HCEC 1CT (cell line): ENCODE measurements around the gene TCP11L1.
A peak's percentile ranks its signal among the peaks of the same experiment; 100 is the strongest.
"Not testable (repeated sequence)": the region's sequence is repeated elsewhere in the genome, so short reads cannot be mapped to it uniquely, and the experiment has no call there.

Experiments used
- DNase-seq: peaks from one replicate; pipeline ENCODE4 v3.0.0-alpha.2; 2017

The TCP11L1 gene, protein sequence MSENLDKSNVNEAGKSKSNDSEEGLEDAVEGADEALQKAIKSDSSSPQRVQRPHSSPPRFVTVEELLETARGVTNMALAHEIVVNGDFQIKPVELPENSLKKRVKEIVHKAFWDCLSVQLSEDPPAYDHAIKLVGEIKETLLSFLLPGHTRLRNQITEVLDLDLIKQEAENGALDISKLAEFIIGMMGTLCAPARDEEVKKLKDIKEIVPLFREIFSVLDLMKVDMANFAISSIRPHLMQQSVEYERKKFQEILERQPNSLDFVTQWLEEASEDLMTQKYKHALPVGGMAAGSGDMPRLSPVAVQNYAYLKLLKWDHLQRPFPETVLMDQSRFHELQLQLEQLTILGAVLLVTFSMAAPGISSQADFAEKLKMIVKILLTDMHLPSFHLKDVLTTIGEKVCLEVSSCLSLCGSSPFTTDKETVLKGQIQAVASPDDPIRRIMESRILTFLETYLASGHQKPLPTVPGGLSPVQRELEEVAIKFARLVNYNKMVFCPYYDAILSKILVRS

DNA sequence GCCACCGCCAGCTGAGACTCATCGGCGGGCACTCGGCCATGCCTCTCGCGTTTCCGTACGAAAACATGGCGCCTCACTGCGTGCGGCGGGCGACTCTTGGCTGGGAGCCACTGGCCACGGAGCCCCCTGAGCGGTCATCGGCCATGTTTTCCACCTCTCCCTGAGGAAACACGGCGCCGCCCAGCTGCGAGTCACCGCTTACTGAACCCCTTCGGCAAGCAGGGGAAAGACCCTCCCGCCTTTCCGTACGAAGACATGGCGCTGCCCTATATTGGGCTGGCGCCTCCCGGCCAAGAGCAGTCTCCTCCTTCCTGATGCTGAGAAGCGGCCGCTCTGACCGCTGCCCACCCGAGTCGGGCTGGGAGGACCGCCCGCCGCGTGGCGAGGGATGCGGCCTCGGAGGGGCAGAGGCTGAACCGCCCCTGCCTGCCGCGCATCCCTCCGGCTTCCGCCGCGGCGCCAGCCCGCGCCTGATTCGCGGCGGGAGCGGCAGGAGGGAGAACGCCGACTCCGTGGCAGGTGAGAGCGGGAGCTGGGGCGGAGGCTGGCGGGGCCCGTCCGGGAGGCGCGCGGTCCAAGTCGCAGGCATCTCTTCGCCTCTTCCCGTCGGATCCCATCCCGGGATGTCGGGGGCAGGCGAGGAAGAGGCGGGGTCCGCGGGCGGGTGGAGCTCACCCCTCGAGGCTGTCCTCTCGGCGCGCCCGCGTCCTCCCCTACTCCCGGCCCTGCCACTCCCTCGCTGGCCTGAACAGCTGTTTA, at the start of gene TCP11L1:
Gene TCP11L1 (plus strand): TSS at position 299 of the 759 bp plus-strand sequence. CDS start 4,202 bp downstream, outside the sequence.
- peak; percentile 93 for DNase-seq

DNA sequence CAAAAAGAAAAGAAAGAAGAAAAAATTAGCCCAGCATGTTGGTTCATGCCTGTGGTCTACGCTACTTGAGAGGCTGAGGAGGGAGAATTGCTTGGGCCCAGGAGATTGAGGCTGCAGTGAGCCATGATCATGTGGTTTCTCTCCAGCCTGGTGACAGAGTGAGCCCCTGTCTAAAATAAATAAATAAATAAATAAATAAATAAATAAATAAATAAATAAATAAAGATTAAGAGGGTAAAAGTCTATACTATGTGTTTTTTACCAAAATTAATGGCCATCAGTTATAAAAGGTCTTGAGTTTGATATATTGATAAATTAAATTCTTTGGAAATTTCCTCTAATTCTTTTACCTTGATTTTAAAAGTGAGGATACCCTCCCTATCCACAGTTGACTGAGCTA, 48.9 kb upstream of the TCP11L1 start:
- DNase-seq, result no peak

DNA sequence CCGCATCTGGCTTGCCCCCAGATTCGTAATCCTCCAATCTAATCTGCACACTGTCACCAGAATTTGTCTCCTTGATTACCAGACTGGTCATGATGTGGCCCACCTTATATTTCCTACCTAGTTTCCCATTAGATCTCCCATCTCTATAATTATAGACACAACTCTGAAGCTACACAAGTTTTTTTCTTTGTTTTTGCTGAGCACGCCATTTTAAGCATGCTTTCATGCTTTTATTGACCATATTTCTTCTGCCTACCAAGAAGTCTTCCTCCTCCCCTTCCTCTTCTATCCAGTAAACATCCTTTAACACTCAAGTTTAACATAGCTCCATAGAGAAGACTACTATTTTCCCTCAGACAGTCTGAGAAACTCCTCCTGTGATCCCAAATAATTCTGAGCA, 47.9 kb upstream of the TCP11L1 start:
- no peak for DNase-seq

DNA sequence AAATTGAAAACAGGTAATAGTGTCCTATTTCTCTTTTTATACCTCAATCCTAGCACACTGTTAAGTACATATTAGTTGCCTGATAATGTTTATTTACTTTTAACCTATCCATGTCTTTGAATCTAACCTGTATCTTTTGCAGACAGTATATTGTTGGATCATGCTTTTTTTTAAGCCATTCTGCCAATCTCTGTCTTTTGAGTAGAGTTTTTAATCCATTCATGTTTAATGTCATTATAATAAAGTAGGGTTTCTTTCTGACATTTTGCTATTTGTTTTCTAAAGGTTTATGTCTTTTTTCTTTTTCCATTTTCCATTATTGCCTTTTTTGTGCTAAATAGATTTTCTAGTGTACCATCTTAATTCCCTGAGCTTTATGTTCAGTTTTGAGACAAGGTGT, 47.5 kb upstream of the TCP11L1 start:
- no peak for DNase-seq

DNA sequence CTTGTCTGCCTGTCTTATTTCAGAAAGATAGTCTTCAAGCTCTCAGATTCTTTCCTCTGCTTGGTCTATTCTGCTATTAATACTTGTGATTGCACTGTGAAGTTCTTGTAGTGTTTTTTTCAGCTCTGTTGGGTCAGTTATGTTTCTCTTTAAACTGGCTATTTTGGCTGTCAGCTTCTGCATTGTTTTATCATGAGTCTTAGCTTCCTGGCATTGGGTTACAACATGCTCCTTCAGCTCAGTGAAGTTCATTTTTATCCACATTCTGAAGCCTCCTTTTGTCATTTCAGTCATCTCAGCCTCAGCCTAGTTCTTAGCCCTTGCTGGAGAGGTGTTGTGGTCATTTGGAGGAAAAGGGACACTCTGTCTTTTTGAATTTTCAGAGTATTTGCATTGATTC, 39.2 kb upstream of the TCP11L1 start:
- peak; percentile 73 for DNase-seq

DNA sequence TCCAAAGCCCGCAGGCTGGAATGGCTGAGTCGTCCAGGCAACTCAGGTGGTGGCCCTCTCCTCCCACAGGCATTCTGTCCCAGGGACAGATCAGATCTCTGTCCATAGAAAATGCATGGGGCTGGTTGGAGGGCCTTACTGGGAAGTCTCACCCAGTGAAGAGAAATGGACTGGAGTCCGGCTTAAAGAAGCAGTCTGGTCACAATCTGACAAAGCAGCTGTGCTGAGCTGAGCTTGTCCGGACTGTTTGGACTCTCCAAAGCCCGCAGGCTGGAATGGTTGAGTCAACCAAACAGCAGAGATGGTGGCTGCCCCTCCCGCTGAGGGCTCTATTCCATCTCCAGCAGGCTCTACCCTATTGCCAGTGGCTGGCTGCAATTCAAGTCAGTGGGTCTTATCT, 38.1 kb upstream of the TCP11L1 start:
- no peak for DNase-seq

DNA sequence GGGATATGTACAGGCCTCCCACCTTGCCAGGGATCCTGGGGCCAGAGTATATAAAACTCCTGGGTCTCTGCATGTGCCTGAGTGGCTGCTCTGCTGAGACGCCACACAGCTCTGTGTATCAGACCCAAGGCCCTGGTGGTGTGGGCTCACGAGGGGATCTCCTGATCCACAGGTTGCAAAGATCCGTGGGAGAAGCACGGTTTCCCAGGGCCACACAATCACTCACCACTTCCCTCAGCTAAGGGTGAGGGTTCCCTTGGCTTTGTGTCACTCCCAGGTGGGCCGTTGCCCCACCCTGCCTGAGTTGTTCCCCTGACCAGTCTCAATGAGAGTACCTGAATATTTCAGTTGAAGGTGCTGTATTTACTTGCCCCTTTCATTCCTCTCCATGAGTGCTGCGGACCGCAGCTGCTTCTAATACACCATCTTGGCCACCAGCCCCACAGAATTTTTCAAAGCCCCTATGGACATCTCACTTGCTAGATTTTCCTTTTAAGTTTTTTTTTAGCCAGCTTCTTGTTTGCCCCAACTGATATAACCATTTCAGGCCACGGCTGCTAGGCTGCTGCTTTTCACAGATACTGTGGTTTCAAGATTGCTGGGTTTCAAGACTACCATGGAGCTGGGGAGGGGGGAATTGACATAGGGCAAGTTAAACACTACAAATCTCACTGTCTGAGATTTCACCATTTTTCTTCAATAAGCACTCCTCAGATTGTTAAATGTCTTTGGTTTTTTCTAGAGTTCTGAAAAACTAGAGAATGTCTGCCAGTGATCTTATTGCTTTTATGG, 37.4 kb upstream of the TCP11L1 start:
- no peak for DNase-seq

DNA sequence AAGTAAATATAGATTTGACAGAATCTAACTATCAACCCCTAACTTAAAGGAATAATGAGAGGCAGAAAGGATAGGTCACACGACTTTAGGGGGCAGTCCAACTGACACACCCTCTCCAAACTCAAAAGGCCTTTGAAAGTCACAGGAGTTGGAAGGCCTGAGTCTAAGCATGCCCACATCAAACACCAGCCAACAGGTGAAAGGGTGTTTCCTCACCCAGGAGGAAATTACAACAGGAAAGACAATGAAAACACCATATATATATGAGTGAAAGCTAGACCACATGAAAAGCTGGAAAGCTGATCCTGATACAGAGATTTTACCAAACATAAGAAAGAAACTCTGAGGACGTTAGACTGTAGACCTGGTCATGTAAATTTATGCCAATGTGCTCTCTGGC, 34.2 kb upstream of the TCP11L1 start:
- DNase-seq, result no peak

DNA sequence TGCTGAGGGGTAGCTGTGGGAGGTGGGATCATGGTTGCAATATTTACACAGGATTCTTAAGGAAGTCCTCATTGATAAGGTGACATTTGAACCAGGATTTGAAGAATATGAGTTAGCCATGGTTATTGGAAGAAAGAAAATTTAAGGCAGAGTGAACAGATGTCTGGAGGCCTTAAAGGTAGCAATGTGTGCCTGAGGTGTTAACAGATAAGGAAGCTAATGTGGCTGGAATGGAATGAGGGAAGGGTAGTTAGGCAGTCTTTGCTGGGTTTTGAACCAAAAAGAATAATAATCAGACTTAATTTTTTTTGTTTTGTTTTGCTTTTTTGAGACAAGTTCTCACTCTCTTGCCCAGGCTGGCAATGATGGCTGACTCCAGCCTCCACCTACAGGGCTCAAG, 33.4 kb upstream of the TCP11L1 start:
- DNase-seq, result no peak

DNA sequence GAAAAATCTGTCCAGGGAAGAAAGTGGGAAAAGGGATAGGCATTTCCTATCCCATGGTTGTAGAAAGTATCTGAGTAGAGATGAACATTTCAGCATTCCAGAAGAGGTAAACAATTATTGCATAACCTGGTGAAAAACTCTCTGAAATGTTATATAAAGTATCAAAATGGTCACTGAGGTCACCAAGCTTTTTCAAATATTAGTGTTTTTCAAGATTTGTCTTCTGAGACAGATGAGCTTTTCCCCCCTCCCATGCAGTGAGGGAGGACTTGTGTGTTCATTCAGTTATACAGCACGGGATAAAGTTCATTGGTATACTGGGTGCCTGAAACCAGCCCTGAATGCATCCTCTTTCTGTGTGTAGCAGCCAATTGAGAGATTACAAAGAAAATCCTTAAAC, 25.6 kb upstream of the TCP11L1 start:
- DNase-seq, result peak; percentile 18

DNA sequence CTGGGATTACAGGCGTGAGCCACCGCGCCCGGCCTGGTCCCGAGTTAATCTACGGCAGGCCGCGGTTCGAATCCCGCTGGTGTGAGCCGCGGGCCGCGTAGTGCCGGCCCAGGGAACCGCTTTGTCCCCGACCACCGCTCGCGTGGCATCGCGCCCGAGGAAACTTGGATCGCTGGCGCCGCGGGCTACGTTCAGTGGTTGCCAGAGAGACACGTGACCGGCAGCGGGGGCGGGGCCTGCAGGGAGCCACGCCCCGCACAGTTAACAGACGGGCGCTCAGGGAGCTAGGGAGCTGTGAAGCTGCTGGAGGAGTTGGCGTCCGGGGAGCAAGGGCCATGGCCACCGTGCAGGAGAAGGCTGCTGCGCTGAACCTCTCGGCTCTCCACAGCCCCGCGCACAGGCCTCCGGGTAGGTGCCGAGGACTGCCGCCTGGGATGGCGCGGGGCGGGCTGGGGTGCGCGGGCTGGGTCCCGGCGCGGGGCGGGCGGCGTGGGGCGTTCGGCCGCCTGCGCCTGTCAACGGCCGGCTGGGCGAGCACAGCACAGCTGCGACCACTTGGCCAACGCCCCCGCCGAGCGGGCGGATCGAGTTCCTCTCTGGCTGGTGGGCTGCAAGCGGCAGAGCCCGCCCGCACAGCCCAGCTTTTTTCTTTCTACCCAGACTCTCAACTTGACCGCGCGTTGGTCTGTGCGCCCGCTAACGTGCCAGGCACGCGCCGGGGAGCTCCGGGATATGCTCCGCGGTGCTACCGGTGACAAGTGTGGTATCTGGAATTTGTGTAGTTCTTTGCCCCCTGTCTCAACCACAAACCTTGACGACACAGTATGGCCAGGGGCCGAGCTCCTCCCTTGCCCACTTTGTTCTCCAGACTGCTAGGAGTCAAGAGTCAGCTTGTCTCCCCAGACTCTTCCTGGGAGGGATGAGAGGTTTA, 23.5 kb upstream of the TCP11L1 start, which contains the start of gene DEPDC7:
Gene DEPDC7 (plus strand): TSS at position 258 of the 931 bp plus-strand sequence. CDS start 78 bp downstream, at position 336.
- DNase-seq, result peak; percentile 89

DNA sequence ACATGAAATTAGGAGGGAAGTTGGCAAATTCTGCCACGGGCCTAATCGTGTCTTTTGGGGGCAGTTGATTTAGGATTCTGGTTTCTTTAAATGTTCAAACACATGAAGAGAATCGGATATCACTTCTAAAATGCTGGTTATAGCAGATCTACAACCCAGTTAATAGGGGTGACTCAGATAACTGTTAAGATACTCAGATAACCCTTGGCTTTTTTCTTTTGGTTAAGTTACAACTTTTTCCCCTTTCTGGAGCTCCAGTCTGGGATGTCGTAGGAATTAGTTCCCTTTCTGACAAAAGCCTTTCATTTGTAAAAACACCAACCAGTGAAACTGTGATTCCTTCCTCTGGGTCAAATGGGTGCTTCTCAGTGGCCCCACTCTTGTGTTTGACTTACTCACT, 22.7 kb upstream of the TCP11L1 start:
- DNase-seq, result no peak

DNA sequence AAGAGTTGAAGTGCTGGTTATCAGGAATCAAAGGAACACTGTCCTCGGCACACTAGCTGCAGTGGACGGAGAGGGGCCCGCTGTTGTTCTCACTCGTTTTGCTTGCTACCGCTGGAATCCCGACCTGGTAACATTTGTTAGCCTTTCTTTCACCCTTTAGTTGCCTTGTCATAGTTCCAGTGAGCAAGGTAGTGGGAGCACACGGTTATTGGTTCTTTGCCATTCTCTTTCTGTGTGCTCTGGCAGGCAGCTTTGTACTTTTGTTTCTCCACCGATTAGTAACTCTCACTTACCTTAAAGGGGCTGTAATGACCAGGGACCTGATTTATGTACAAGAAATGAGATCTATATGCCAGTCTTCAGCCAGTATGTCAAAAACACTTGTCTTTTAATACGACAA, 21.9 kb upstream of the TCP11L1 start:
- DNase-seq, result no peak

DNA sequence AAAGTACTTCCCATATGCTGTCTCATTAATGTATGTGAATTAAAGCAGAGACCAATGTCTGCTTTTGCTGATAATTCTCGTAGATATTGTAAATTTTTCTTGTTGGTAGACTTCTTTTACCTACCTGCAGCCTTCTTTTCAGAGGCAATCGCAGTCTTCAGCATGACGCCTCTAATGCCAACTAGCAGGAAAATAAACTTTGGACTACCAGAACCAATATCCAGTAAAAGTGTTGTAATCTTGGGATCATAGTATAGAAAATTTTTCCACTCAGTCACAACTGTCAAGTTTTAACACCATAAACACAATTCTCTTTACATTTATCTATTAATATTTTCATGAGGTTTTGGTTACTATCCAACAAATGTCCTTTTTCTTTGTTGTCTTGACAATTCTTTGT, 21.4 kb upstream of the TCP11L1 start:
- DNase-seq, result no peak

DNA sequence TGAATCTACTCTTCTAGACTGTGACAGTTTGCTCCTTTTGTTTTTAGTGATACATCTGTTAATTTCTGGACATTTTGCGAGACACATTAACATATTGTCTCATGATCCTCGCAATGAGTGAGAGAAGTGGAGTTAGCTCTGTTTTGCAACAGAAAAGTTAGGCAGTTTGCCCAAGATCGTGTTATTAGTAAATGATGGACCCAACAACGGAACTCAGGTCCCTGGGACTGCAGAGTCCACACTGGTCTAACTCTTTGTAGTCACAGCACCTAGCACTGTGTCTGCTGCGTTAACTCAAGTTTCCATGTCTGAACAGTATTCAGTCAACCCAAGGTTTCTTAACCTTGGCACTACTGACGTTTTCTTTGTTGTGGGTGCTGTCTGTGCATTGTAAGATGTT, 20.5 kb upstream of the TCP11L1 start:
- DNase-seq, result no peak

DNA sequence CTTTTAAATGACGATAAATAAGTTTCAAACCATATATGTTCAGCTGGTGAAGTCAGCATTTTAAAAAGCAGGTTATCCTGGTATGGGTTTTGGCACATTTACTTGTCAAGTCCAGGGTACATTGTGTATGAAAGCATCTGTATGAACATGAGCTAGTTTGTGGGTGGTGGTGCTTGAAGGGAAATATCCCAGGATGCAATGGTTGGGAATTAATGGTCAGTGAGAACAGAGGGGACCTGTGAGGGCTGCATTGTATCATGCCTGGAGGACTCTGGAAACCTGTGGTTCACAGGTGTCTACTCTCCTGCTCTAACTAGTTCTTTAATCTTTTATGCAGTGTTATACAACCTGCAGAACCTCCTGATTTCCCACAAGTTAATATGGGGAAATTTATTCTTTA, 17.9 kb upstream of the TCP11L1 start:
- DNase-seq, result no peak

DNA sequence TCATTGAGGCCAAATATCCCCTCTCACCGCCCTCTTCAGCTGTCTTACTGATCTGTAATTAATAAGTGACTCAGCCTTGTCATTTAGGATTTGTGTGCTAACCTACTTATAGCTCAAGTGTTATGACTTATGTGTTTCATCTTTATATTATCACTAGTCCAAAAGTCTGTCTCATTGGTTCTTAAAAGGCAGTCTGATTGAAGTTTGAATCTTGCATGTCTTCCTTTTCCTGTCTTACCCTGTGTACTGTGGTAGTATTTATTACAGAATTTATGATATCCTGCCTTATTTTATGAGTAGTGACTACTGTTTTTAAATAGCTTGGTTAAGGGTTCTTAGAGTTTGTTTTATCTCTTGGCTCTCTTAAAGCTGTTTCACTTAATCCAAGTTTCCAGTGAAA, 17.4 kb upstream of the TCP11L1 start:
- DNase-seq, result no peak

DNA sequence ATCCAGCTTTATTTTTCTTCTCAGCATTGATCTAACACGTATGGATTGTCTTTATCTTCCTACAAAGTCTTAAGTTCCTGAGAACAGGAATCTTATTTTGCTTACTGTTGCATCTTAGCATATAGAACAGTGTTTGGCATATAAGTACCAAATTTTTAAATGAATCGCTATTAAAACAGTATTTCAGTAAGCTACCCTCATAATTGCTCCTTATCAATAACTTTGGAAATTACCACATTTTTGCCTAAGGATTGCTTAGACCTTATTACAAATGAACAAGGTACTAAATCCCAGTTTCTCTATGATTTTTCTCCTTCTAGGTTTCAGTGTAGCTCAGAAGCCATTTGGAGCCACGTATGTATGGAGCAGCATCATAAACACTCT, 14.0 kb upstream of the TCP11L1 start:
- no peak for DNase-seq

DNA sequence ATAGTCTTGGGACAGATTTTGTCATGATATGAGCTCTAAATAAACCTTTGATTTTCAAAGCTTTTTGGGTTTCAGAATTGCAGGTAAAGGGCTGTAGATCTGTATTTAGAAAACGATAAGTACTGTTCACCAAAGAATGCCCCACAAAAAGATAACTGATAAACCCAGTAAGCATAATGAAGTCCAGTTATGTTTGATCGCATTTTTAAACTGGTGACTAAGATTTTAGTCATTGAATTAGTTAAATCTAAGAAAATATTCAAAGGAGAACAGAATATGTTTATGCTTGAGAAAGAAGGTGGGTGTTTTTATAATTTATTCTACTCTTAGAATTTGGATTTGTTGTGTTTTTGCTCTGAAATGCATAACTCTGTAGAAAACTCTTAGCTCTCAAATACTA, 12.1 kb upstream of the TCP11L1 start:
- no peak for DNase-seq

DNA sequence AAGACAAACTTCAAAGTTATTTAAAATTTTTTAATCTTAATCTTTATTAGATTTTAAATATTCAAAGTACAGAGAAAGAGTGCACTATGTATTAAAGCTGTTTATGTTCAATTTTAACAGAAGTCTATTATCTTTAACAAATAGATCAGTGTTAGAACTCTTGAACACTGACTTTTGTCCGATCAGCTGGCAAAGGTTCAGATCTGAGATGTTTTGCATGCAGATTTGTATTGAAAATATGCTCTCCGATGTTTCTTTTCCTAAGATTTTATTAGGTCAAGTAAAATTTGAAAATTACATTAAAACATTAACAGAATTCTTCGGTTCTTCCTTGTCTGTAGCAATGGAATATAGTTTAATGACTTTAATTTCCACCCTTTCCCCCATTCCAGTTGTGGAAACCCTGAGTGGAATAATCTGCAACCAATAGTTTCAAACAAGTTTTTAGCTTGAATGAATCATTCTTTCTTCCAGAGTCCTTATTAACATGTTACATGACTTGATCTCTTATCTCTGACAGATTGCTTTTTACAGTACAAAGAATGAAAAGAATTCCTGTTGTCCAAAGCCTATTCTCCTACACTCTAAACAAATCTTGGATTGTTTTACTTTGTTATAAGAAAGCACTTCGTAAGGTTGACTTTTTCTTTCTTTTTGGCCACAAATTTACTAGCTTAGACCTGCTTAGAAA, 11.4 kb upstream of the TCP11L1 start:
- no peak for DNase-seq

DNA sequence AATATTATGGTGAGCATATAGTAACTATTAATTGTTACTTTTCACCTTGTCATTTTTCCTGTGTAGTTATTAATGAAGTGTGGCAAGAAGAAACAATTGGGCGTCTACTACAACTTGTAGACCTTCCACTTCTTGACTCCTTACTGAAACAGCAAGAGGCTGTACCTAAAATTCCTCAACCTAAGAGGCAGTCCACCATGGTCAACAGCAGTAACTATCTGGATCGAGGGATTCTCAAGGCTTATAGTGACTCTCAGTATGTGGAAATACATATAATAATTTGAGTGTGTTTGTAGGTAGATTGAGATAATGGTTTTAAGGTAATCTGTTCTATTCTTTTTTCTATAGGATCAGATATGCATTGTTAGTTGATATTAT, 10.8 kb upstream of the TCP11L1 start:
- no peak for DNase-seq

DNA sequence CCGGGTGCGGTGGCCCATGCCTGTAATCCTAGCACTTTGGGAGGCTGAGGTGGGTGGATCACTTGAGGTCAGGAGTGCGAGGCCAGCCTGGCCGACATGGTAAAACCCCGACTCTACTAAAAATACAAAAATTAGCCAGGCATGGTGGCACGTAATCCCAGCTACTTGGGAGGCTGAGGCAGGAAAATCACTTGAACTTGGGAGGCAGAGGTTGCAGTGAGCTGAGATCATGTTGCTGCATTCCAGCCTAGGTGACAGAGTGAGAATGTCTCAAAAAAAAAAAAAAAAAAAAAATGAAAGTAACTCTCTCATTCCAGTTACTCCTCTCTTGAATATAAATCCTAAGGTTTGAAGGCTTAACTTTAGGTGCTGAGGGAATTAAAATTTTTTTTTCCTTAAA, 10.2 kb upstream of the TCP11L1 start:
- not testable (repeated sequence) for DNase-seq
